Measurements from ENCODE around the gene FAM81A.

FAM81A gene

GRCh38 chr15:59401824-59402569 is 36.0 kb upstream of the FAM81A start:
- Histone ChIP-seq H3K36me3 (no peaks in the 10 kb centered on the region), H3K27me3 (peaks cover 8% of the 10 kb centered on the region), H3K4me3 (ENCODE audit: low read depth in 1 of 2, low read length in 1 of 2) (no peak overlapping the region), H3K27ac (no peak overlapping the region), H3K9me3 (no peaks in the 10 kb centered on the region), H3K4me1 (ENCODE audit: control insufficient read depth in 1 of 2, insufficient read depth in 1 of 2, low read depth in 1 of 2, low read length in 1 of 2) (peaks cover 0 to 3% of the 10 kb centered on the region in 2 experiments)
- no peak for TF ChIP-seq CTCF (IDR thresholded peaks at IDR 0.05)

DNA sequence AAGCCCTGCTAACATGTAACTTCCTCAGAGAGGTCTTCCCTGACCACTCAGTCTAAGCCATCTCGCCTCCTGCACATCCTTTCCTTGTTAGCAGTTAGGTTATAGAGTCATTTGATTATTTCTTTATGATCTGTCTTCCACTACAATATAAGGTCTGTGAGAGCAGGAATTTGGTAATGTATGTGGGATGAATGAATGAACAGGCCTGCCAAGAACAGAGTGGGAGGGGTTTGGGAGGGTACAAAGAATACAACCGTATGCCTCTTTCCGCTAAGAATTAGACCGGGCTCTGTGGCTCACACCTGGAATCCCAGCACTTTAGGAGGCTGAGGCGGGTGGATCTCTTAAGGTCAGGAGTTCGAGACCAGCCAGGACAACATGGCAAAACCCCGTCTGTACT is 32.9 kb upstream of the FAM81A start:
- no peaks in the 10 kb centered on the region for H3K36me3 ChIP-seq
- TF ChIP-seq CTCF (IDR thresholded peaks at IDR 0.05) = no peak
- H3K27ac ChIP-seq = no peak overlapping the region
- H3K27me3 ChIP-seq = no peaks in the 10 kb centered on the region
- H3K9me3 ChIP-seq = no peaks in the 10 kb centered on the region
- H3K4me3 ChIP-seq (ENCODE audit: low read depth in 1 of 2, low read length in 1 of 2) = no peak overlapping the region
- H3K4me1 ChIP-seq (ENCODE audit: control insufficient read depth in 1 of 2, insufficient read depth in 1 of 2, low read depth in 1 of 2, low read length in 1 of 2) = peaks cover 0 to 3% of the 10 kb centered on the region in 2 experiments

DNA sequence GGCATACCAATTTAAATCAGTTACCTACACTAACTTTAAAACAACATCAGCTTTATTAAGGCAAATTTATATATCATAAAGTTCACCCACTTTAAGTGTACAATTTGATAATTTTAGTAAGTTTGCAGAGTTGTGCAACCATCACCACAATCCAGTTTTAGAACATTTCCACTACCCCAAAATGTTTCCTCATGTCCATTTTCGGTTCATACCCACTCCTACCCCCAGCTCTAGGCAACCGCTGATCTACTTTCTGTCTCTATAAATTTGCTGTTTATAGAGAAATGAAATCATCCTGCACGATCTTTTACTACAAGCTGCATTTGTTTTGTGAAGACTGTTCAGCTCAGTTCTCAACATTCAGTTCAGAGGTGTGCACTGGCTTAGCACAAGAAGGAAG is 31.5 kb upstream of the FAM81A start:
- H3K27ac ChIP-seq = no peak overlapping the region
- peaks cover 0 to 3% of the 10 kb centered on the region in 2 experiments for H3K4me1 ChIP-seq (ENCODE audit: control insufficient read depth in 1 of 2, insufficient read depth in 1 of 2, low read depth in 1 of 2, low read length in 1 of 2)
- H3K27me3 ChIP-seq = no peaks in the 10 kb centered on the region
- H3K9me3 ChIP-seq = no peaks in the 10 kb centered on the region
- no peak for TF ChIP-seq CTCF (IDR thresholded peaks at IDR 0.05)
- no peak overlapping the region for H3K4me3 ChIP-seq (ENCODE audit: low read depth in 1 of 2, low read length in 1 of 2)
- no peaks in the 10 kb centered on the region for H3K36me3 ChIP-seq

- Histone ChIP-seq H3K27ac (no peak overlapping the region), H3K36me3 (no peaks in the 10 kb centered on the region), H3K4me1 (ENCODE audit: control insufficient read depth in 1 of 2, insufficient read depth in 1 of 2, low read depth in 1 of 2, low read length in 1 of 2) (peaks cover 0 to 3% of the 10 kb centered on the region in 2 experiments), H3K9me3 (no peaks in the 10 kb centered on the region), H3K27me3 (no peaks in the 10 kb centered on the region), H3K4me3 (ENCODE audit: low read depth in 1 of 2, low read length in 1 of 2) (no peak overlapping the region)
- no peak for TF ChIP-seq CTCF (IDR thresholded peaks at IDR 0.05)
Observed at GRCh38 chr15:59407946-59408345, 30.0 kb upstream of the FAM81A start.

DNA sequence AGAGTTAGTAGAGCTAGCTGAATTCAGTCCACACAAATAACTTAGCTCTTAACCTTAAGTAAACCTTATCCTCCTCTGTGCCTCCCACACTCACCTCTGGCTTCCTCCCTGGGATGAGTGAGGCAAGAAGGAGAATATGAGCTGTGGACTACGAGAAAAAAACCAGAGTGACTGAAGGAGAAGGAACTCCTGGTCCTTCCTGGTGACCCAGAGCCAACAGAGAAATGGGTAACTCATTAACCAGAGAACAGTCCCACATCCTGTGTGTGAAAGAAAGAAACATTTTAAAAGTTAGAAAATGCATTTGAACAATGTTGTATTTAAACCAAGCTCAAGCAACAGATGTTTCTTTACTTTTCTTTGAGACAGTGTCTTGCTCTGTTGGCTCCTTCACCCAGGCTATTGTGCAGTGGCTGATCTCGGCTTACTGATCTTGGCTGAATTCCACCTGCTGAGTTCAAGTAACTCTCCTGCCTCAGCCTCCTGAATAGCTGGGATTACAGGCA is 27.5 kb upstream of the FAM81A start:
- H3K36me3 ChIP-seq = no peaks in the 10 kb centered on the region
- H3K4me1 ChIP-seq (ENCODE audit: control insufficient read depth in 1 of 2, insufficient read depth in 1 of 2, low read depth in 1 of 2, low read length in 1 of 2) = peaks cover 0 to 3% of the 10 kb centered on the region in 2 experiments
- no peaks in the 10 kb centered on the region for H3K27me3 ChIP-seq
- TF ChIP-seq CTCF (IDR thresholded peaks at IDR 0.05) = no peak
- H3K27ac ChIP-seq = no peak overlapping the region
- H3K9me3 ChIP-seq = no peaks in the 10 kb centered on the region
- no peak overlapping the region for H3K4me3 ChIP-seq (ENCODE audit: low read depth in 1 of 2, low read length in 1 of 2)

Measured in neutrophil (primary cell).